HG03521 (cell line): Measurements from ENCODE around the gene DGKZ.

Experiments used
- ATAC-seq: cut with Tn5 transposase; IDR thresholded peaks from one replicate; pipeline ENCODE4 v1.9.1; 2021; ENCODE audit warnings: mild to moderate bottlenecking, moderate library complexity; ENCODE audit not compliant: unreplicated experiment

The DGKZ gene

DNA sequence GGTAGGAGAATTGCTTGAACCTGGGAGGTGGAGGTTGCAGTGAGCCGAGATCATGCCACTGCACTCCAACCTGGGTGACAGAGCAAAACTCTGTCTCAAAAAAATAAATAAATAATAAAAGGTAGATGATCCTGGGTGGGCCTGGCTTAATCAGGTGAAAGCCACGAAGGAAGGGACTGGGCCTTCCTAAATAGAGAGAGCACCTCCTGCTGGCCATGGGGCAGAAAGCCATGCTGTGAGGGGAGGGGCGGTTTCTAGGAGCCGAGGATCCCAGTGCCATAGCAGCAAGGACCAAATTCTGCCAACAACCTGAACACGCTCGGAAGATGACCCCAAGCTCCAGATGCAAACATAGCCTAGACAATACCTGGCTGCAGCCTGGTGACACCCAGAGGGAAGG is 24.5 kb upstream of the DGKZ start:
- ATAC-seq, result no peak

DNA sequence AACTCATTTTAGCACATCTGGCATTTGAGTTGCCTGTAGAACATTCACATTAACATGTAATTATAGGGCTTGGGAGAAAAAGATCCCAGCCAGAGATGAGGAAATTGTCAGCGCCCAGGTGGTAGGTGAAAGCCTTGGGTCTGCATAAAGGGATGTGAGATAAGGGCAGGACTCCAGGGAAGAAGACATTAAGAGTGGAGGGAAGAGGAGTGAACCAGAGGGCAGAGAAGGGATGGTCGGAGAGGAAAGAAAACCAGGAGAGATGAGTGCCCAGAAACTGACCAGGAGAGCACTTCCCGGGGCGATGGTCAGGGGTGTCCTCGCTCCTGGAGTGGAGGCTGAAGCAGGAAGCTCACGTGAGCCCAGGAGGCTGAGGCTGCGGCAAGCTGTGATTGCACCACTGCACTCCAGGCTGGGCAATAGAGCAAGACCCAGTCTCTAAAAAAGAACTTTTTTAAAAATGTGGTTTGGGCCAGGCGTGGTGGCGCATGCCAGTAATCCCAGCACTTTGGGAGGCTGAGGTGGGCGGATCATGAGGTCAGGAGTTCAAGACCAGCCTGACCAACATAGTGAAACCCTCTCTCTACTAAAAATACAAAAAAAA is 20.3 kb upstream of the DGKZ start:
- no peak for ATAC-seq

DNA sequence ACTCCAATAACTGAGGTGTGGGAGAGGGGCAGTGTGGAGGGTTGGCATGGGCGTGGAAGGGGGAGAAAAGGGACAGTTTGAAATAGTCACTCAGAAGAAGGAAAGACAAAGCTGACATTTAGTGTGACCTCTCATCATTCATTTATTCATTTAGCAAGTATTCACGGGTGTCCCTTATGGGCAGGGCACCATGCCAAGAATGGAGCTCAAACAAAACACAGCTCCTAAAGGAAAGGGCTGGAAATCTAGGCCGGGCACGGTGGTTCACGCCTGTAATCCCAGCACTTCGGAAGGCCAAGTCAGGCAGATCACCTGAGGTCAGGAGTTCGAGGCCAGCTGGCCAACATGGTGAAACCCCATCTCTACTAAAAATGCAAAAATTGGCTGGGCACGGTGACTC is 19.4 kb upstream of the DGKZ start:
- ATAC-seq, result no peak

DNA sequence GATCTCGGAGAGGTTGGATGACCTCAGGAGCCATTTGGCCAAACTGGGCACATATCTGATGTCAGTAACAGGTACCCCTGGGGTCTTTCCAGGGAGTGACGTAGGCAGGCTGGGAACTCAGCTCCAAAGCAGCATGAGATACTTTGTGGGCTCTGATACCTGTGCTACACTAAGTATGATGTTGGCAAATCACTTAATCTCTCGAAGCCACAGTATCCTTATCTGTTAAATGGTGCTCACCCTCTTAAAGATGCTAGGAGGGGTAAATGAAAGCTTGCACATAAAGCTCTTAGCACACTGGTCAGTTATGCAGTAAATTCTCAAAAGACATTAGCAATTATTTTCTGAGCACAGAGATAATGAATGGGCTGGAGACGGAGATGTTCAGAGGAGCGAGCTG is 17.1 kb upstream of the DGKZ start:
- no peak for ATAC-seq

DNA sequence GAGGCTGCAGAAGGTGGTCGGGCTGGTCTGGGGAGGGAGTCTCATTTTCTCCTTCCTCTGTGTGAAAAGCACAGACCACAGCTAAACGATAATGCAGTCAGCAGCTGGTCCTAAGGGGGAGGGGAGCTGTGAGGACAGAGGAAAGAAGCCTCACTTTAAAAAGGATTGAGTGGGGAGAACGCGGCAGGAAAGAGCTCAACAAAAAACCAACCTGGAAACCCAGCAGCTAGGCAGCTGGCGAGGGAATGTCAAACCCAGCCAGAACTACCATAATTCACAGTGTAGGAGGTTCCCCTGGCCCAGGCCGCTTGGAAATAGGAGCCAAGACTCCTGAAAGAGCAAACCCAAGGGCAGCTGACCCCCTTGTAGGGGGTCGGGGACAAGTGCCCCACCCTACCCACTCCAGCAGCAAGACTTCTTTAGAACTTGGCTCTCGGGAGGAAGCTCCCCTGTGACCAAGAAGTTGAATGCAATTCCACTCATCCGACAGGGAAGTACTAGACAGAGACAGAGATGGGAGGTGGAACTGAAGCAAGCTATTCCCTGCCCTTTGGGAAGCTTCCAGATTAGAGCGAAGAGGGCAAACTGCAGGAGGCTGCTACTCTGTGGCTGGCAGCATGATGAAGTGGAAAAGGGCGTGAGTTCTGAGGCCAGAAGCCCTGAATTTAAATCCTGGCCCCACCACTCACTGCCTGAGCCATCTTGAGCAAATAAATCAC is 16.5 kb upstream of the DGKZ start:
- no peak for ATAC-seq

DNA sequence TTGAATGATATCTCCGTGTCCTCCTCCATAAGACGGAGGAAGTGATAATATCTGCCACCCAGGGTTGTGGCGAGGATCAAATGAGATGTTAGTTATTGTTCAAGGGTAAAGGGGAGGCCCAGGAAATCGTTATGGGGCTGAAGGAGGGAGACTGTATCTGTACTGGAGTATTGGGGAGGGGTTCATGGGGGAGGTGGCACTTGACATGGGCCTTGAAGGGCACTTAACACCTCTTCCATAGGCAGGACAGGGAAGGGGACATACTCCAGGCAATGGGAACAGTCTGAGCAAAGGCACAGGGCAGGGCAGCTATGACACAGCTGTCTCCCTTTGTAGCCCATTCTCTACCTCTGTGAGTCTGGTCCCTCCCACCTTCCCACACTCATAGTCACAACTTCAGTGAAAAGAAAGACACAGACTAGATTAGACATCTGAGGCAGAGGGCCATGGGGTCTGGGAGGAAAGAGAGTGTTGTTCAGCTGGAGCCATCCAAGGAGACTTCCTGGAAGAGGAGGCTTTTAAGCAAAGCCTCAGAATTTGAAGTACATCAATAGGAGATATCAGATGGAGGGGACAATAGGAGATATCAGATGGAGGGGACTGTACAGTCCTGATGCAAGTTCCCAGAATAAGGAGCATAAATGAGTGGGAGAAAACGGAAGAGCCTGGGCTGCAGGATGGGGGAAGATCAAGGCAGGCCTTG is 15.8 kb upstream of the DGKZ start:
- ATAC-seq, result no peak

DNA sequence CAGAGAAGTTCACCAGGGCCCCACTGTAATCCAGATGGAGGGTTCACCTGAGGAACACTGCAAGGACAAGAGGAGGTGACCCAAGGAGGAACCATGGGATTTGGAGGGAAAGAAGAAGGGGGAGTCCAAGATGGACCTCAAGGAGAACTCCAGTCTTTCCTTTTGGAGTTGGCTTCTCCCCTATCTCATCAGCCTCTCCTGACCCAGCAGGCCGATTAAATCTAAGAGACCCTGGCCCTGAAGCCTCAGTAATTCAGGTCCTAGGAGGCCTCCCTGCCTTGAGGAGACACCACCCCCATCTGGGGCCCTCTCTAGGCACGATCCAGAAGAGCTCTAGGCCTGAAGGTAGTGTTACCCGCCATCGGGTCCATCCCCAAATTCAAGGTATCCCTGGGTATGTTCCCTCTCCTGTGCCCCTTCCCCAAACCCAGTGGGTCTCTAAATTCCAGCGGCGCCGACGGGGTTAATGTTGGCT is 15.1 kb upstream of the DGKZ start:
- ATAC-seq, result no peak

DNA sequence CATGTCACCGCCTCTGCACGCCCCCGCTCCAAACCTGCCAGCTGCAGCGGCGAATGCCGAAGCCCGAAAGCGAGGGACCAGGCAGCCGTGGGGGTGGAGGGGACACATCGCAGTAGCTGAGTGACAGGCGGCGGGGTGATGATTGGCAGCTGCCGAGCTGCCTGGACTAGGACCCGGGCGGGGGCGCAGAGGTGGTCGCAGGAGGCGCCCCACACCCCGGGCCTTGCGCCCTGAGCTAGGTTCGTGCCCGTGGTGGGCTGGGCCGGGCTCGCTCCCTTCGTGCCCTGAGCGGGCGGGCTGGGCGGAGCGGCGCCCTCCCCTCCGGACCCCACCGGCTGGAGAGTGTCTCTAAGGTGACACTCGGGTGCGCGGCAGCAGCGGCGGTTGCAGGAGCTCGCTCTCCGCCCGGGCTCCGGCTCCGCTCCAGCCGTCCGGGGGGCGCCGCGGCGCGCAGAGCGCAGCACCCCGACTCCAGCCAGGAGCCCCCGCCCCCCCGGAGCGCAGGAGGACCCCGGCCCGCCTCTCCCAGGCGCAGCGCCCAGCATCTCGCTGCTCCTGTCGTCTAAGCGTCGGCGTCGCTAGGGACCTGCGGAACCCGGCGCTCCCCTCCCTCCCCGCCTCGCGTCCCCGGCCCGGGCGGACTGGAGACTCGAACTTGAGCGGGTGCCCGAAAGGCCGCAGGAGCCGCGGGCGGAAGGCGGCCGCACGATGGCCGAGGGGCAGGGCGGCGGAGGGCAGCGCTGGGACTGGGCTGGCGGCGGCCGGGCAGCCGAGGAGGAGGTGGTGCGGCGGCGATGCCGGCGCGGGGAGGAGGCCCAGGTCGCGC is 14.5 kb upstream of the DGKZ start:
- ATAC-seq, result no peak

DNA sequence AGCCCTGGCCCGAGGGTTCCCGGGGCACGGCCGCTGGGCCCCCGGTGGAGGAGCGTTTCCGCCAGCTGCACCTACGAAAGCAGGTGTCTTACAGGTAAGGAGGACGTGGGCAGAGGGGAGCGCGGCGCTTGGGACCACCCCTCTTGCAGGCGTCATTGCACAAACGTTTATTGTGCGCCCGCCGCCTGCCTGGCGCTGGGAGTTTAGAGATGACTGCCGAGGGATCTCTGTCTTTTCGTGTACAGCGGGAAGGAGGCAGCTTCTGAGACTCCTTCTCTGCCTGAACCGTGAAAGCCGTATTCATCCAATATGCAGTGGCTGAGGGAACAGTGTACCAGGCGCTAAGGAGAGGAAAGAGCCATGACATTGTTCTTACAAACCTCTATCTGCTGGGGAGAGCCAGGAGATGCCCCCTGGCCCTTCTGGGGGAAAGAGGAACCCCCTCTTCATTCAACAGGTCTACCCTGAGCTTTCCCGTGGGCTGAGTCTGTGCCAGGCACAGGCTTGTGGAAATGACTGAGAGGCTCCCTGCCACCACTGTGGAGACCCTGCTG is 13.8 kb upstream of the DGKZ start:
- ATAC-seq, result no peak

DNA sequence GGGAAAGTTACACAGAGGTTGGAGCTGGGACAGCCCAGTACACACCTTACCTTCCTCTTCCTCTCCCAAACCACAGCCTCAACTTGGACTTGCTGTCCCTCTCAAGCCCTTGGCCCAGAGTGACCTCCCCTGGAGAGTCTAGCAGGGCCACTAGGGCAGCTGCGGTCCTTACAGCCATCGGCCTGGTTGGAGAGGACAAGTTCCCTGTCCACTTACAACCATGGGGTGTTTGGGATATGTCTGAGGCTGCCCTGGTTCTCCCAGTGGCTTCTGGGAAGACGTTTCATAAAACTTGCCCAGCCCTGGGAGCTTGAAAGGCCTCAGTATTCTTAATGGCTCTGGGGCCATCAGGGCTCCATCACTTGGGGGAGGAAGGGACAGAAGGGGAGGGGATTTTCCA is 13.1 kb upstream of the DGKZ start:
- no peak for ATAC-seq

DNA sequence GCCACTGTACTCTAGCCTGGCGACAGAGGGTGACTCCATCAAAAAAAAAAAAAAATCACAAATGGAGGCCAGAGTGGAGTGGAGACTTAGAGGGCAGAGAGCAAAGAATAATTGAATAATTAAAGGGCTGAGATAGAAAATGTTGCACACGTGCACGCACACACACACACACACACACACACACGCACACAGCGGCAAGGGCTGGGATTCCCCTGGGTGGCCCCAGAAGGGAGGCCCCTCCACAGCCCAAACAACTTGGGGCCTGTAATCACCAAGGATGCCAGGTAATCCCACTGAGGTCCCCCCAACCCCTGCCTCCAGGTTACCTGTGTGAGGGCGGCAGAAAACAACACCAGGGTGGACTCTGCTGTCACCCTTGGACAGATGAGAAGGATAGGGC is 12.0 kb upstream of the DGKZ start:
- no peak for ATAC-seq

DNA sequence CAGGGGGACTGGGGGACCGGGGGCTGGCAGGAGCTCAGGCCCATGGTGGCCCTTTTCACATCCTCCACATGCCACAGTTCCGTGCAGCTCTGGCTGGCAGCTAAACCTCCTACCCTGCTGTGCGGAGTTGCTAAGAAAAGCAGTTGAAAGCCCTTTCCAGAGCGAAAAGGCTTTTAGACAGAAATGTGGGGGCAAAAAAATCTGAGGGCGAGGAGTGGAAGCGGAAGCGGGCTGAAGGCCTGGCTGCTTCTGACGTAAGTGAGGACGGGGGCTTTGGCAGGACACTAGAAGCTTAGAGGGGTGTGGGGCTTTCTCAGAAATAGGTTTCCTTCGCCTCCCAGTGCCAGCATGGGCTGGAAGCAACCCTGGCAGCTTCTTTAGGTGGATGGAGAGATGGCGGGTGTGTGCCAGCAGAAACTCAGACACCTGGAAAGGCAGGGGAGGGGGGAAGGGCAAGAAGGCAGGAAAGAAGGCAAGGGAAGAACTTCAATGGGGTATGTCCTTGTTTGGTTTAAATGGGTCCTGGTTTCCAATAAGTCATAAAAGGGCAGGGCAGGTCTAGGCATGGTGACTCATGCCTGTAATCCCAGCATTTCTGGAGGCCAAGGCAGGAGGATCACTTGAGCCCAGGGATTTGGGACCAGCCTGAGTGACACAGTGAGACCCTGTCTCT is 11.2 kb upstream of the DGKZ start:
- no peak for ATAC-seq

DNA sequence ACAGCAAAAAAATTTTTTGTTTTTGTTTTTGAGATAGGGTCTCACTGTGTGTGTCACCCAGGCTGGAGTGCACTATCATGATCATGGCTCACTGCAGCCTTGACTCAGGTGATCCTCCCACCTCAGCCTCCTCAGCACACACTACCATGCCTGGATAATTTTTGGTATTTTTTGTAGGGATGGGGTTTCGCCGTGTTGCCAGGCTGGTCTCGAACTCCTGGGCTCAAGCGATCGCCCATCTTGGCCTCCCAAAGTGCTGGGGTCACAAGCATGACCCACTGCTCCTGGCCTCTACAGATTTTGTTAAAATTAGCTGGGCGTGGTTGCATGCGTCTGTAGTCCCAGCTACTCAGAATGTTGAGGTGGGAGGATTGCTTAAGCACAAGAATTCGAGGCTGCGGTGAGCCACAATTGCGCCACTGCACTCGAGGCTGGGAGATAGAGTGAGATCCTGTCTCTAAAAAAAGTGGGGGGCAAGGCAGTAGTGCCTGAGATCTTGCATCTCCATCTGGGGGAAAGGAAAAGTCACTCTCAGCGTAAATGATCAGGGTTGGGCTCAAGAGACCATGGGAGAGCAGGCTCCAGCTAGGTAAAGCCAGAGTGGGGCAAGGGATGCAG is 10.6 kb upstream of the DGKZ start:
- no peak for ATAC-seq

DNA sequence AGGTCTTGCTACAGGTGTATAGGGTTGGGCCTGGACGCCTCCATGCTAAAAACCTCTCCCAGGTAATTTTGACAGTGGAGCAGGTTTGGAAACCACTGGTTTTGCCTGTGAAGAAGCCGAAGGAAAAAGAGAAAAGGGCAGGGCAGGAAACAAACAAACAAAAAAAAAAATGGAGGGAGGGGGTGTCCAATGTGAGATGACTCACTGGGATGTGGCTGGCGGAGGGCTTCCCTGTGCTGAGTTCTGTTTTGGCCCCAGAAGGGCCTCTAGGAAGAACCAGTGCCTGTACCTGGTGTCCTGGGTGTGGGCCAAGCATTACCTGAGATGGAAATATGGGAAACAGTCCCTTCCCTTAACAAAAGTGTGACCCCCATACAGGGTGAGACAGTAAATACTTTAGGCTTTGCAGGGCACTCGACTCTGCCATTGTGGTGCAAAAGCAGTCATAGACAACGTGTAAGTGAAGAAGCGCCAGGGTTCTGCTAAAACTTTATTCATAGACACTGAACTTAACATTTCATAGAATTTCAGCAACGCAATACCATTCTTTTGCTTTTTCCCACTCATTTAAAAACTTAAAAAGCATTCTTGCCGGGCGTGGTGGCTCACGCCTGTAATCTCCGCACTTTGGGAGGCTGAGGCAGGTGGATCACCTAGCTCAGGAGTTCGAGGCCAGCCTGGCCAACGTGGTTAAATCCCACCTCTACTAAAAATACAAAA is 9.5 kb upstream of the DGKZ start:
- ATAC-seq, result no peak

DNA sequence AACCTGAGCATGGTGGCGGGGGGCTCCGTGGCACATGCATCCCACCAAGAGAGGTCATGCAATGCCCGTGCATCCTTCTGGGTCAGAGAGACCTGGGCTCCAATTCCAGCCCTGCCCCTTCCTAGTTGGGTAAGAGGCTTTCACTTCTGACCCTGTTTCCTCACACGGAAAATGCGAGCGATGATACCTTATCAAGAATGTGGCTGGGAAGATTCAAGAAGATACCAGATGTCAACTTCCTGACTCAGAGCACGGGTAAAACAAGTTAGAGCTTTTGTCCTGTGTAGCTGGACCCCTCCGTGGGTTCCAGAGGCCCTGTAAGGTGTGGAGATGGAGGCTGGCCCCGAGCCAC is 8.7 kb upstream of the DGKZ start:
- no peak for ATAC-seq

DNA sequence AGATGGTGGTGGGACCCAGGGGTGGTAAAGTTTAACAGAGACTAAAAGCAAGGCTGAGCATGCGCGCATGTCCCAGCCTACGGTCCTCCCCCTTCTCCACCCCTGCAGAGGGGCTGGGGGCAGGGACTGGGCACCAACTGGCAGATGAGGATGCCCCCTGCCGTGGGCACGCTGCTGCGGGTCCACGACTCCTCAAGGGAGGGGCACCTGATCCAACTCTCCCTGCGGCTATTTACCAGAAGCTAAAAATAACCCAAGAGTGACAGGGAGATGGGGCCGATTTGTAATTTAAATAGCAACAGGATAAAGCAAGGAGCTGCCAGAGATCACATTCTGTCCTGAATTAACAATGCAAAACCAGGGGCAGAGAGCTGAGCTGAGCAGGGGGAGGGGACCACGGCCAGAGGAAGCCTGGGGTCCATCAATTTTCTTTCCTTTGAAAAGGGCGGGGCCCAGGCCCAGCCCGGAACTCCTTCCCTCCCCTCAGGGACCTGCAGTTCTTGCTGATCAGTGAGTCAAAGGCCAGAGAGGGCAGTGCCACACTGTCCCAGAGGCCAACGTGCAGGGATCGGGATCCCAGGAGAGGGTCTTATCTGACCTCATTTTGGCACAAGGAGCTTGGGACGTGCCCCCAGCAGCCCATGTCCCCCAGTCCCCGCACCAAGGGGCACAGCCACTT is 8.1 kb upstream of the DGKZ start:
- no peak for ATAC-seq

DNA sequence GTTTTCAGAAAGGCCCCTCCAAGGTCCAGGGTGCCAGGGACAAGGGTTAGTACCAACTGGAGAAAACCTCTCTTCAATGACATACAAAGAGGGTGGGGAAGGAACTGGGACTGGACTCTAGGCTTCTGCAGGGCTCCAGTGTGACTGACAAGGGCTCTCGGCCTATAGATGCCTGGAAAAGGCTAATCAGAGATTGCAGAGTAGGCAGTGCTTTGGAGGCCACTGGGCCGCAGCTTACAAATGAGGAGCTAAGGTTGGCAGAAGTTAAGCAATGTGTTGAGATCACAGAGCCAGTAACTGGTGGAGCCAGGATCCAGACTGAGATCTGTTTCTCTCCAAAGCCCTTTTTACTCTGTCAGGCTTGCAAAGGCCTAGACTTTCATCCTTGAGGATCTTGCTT is 7.4 kb upstream of the DGKZ start:
- ATAC-seq, result no peak

DNA sequence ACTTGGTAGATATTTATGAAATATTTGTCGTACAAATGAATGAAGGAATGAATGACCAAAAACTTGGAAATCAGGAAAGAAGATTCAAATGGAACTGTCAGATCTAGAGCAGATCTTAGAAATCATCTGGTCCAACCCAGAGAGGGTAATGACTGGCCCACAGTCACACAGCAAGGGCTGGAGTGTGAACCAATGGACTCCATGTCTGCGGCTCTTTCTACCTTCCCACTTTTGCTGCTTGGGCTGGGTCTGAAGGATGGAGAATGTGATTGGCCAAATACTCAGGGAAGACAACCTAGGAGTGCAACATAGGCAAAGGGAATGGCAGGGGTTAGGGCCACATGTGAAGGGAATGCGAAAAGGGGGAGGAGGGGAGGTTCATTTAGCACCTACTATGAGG is 5.8 kb upstream of the DGKZ start:
- ATAC-seq, result no peak

DNA sequence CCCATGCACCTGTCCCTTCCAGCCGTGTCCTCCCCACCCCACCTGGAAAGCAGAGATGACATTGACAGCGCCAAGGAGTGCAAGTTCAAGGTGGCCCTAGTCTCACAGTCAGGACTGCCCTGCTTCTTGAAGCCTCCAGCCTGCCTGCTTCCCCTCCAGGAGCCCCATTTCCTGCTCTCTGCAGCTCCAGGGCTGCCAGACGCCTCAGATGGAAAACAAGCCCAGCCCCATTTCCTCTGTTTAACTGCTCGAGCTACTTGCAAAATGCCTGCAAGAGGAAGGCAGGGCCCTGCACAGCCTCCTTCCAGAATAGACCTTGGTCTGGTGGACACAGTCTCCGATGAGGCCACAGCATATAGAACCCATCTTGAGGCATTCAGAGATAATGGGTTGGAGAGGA is 5.0 kb upstream of the DGKZ start:
- no peak for ATAC-seq
